ENCODE data around the gene TCL1A. TPM values are rescaled to one million over a fixed set of nuclear protein-coding genes. Genes with fewer than 3 reads are reported as not detected.

TCL1A gene
- total RNA-seq, 1 donor from 2014 or later, result not detected

- DNase-seq (ENCODE audit: low spot score in 2 of 2, unreplicated experiment in 2 of 2), result no peak
These were observed 23.1 kb downstream of the TCL1A start for GRCh38 chr14:95690815-95691214.

GRCh38 chr14:95689441-95689840 is 24.5 kb downstream of the TCL1A start:
- Mint-ChIP-seq H3K27me3 (ENCODE audit: low read depth) (peaks cover 46% of the 10 kb centered on the region), H3K4me1 (no peaks in the 10 kb centered on the region), H3K4me3 (no peak overlapping the region), H3K27ac (no peak overlapping the region), H3K36me3 (no peaks in the 10 kb centered on the region), H3K9me3 (no peaks in the 10 kb centered on the region)
- no peak for DNase-seq (ENCODE audit: low spot score in 2 of 2, unreplicated experiment in 2 of 2)
- no peak for TF ChIP-seq CTCF (IDR thresholded peaks at IDR 0.05; ENCODE audit: unreplicated experiment)

More at GRCh38 chr14:95690815-95691214, 23.1 kb downstream of the TCL1A start:
- Mint-ChIP-seq H3K4me3 (no peak overlapping the region), H3K36me3 (no peaks in the 10 kb centered on the region), H3K9me3 (no peaks in the 10 kb centered on the region), H3K27ac (no peak overlapping the region), H3K4me1 (no peaks in the 10 kb centered on the region), H3K27me3 (ENCODE audit: low read depth) (peaks cover 35% of the 10 kb centered on the region)
- no peak for TF ChIP-seq CTCF (IDR thresholded peaks at IDR 0.05; ENCODE audit: unreplicated experiment)

GRCh38 chr14:95686935-95687334 is 27.0 kb downstream of the TCL1A start:
- Mint-ChIP-seq H3K9me3 (peaks cover 6% of the 10 kb centered on the region), H3K27me3 (ENCODE audit: low read depth) (peaks cover 43% of the 10 kb centered on the region), H3K36me3 (no peaks in the 10 kb centered on the region), H3K4me1 (no peaks in the 10 kb centered on the region), H3K4me3 (no peak overlapping the region), H3K27ac (no peak overlapping the region)
- TF ChIP-seq CTCF (IDR thresholded peaks at IDR 0.05; ENCODE audit: unreplicated experiment), result no peak
- no peak for DNase-seq (ENCODE audit: low spot score in 2 of 2, unreplicated experiment in 2 of 2)

- DNase-seq (ENCODE audit: low spot score in 2 of 2, unreplicated experiment in 2 of 2), result no peak
- Mint-ChIP-seq H3K27ac (no peak within 1 kb of the TSS), H3K27me3 (ENCODE audit: low read depth) (peaks cover 39% of the 10 kb centered on the region), H3K4me3 (no peak within 1 kb of the TSS), H3K36me3 (no peaks in the 10 kb centered on the region), H3K4me1 (no peaks in the 10 kb centered on the region), H3K9me3 (peaks cover 6% of the 10 kb centered on the region)
- no peak for TF ChIP-seq CTCF (IDR thresholded peaks at IDR 0.05; ENCODE audit: unreplicated experiment)
These were observed 27.7 kb downstream of the TCL1A start, which contains the start of gene TCL1B for GRCh38 chr14:95685978-95686922. TSS of gene TCL1B (plus strand) at chr14:95686426. CDS start at chr14:95686468, 42 bp downstream.

- H3K27me3 Mint-ChIP-seq (ENCODE audit: low read depth), result peaks cover 27% of the 10 kb centered on the region
- H3K27ac Mint-ChIP-seq, result no peak overlapping the region
- H3K9me3 Mint-ChIP-seq, result peaks cover 6% of the 10 kb centered on the region
- H3K4me3 Mint-ChIP-seq, result no peak overlapping the region
- no peaks in the 10 kb centered on the region for H3K36me3 Mint-ChIP-seq
- H3K4me1 Mint-ChIP-seq, result peaks cover 8% of the 10 kb centered on the region
- DNase-seq (ENCODE audit: low spot score in 2 of 2, unreplicated experiment in 2 of 2), result no peak
- TF ChIP-seq CTCF (IDR thresholded peaks at IDR 0.05; ENCODE audit: unreplicated experiment), result no peak
These were observed 30.1 kb downstream of the TCL1A start for GRCh38 chr14:95683793-95684192.

All from mesothelial cell of epicardium (in vitro differentiated cells).